HS-27A (cell line): Measurements from ENCODE around the gene DNAJB6.
"Not testable (repeated sequence)": the region's sequence is repeated elsewhere in the genome, so short reads cannot be mapped to it uniquely, and the experiment has no call there.

Experiments
- DNase-seq: peaks from one replicate; pipeline ENCODE4 v3.0.0-alpha.2; 2012; ENCODE audit warnings: low read depth, missing footprints

The DNAJB6 gene

DNA sequence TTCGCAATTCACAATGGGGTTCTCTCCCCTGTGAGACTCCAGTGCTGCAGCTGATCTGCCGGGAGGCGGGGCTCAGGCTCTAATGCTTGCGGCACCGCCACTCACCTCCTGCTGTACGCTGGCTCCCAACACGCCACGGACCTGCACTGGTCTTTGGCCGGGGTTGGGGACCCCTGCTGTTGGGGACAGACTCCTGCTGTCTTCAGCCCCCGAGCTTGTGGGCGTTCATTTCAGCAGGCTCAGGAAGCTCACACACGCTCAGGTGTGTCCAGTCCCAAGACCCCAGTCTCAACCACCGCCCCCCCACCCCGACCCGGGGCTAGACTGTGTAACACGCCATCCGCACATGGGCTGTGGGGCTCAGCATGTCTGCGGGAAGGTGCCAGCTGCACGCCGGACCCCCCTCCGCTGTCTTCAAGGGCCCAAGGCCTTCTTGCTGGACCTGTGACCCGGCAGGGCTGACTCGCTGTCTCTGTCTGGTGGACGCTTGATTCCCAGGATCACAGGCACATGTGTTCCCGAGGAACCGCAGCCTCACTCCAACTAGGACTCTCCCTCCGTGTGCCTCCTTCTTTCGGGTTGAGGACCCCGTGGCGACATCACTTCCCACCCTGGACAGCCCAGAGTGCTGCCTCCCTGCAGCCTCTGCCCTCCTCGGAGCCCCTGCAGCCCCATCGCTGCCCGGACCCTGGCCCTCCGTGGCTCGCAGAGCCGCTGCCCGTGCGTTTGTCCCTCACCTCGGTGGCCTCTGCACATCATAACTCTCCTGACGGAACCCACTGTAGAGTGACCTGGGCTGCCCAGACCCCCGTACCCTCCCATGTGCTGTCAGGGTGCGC, 106.4 kb downstream of the DNAJB6 start:
- no peak for DNase-seq

DNA sequence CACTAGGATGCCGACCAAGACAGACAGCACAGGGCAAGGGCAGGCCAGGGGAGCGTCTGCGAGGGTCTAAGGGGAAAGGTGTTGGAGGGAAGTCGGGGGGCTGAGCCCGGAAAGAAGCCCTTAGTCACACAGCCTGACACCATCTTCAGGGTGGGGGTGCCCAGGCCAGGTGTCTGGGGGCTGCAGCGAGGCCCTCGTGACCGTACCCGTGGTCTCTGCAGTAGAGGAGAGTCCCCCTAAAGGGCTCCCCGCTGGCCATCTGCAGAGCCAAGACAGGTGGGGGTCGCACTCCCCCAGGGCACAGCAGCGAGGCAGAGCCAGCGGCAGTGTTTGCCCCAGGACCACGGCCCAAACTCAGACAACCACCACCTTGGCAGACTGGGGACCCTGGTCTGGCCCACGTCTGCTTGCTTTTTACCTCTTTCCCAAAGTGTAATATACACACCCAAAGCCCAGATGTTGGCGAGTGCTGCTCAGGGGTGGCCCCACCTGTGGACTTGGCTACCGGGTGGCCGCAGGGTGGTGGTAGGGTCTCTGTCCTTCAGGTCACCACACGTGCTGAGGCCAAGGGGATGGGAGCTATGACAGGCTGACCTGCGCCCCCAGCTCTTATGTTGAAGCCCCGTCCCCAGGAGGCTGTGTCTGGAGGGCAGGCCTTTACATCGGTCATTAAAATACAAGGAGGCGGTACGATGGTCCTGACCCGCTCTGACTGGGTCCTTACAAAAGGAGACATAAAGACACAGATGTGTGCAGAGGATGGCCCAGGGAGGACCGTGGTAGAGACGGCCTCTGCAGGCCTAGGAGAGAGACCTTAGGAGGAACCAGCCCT, 107.4 kb downstream of the DNAJB6 start:
- DNase-seq = no peak

DNA sequence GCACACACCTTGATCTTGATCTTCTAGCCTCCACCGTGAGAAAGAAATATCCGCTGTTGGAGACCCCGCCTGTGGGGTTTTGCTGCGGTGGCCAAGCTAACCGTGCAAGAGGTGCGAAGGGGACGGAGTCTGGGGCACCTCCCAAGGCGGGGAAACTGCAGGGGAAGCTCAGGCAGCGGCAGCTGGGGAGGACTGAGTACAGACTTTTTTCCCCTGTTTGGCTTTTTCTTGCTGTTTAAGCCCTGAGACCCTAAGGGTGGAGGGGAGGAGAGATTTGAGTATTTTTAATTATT, 108.0 kb downstream of the DNAJB6 start:
- DNase-seq = no peak

DNA sequence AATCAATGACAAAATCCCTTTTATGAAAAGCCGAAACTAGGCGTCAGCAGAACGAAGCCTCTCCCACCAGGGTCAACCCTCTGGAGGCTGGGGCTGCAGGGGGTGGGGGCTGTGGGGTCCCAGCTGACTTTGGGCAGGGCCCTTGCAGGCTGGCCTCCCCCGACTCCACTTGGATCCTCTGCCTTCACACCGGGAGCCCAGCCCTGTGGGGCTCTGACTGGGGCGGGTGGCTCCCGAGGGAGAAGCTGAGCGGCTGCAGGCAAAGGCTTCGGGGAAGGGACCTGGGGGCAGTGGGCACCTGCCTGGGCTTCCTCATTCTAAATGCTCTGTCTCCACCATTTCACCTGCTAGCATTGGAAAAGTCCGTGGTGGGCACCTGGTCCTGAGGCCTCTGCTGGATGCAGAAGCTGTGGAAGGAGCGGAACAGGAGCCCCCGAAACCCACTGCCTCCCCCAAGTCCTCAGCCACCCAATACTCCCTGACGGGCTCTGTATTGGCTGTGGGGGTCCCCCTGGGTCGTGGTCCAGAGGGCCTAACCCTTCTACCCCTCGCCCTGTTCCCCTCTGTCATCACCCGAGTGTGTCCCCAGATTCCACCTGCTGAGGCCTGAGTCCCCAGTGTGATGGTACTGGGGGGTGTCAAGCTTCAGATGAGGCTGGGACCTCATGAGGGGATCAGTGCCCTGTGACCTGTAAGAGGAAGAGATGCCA, 108.6 kb downstream of the DNAJB6 start:
- no peak for DNase-seq

- no peak for DNase-seq
Measured at GRCh38 chr7:157445956-157446295, 109.1 kb downstream of the DNAJB6 start.

DNA sequence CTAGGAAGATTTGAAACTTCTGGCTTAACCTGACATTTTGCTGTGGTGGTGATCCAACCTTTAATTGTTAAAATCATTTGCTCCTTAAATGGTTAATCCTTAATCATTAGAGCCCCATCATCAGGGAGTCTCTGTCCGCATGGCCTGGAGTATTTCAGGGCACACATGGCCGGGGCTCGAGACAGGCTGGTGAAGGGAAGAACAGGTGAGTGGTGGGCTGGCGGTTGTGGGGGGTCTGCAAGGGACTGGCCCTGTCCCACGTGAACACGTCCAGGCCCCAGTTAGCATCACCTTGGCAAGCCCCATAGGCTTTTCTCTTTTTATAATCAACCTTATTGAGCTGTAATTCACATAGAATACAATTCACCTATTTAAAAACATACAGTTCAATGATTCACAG, 109.5 kb downstream of the DNAJB6 start:
- no peak for DNase-seq

DNA sequence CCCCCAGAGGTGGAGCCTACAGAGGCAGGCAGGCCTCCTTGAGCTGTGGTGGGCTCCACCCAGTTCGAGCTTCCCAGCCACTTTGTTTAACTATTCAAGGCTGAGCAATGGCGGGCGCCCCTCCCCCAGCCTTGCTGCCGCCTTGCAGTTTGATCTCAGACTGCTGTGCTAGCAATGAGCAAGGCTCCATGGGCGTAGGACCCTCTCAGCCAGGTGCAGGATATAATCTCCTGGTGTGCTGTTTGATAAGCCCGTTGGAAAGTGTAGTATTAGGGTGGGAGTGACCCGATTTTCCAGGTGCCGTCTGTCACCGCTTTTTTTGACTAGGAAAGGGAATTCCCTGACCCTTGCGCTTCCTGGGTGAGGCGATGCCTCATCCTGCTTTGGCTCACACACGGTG, 117.2 kb downstream of the DNAJB6 start:
- not testable (repeated sequence) for DNase-seq

GRCh38 chr7:157457355-157458253, 120.8 kb downstream of the DNAJB6 start:
- no peak for DNase-seq

GRCh38 chr7:157458254-157458633, 121.4 kb downstream of the DNAJB6 start:
- no peak for DNase-seq

DNA sequence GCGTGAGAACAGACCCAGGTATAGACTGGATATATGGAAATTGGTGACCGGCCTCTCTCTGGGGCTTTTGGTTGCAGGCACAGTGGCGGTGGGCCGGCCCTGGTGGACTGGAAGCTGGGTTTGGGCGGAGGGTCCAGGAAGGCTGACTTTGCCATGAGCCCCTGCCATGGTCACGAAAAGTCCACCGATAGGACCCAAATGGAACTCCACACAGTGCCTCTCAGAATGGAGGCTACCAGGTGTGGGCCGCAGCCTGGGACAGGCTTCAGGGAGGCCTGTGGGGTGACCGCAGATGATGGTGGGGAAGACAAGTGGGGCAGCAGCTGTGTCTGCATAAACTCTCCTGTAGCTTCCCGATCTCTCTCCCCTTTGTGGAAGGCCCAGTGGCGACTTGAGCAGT, 123.2 kb downstream of the DNAJB6 start:
- no peak for DNase-seq

GRCh38 chr7:157460721-157461120, 123.9 kb downstream of the DNAJB6 start:
- no peak for DNase-seq

- DNase-seq = no peak
Measured at GRCh38 chr7:157461573-157462418, 125.0 kb downstream of the DNAJB6 start.

DNA sequence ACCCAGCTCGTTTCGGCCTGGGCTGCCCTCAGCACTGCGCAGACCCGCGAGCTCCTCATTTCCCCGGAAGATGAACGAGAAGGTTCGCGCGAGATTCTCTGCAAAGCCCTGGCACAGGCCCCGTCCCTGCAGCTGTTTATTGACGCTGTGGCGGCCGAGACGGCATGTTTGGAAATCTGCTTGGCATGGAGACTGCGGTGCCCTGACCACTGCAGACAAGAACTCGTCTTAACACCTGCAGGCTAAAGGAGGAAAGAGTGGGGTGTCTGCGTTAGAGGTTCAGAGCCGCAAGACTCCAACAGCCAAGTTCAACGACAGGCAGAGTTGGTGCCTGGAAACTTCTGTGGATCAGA, 125.6 kb downstream of the DNAJB6 start:
- no peak for DNase-seq

- DNase-seq = no peak
Measured at GRCh38 chr7:157462840-157463239, 126.0 kb downstream of the DNAJB6 start.

- no peak for DNase-seq
Measured at GRCh38 chr7:157463245-157463644, 126.4 kb downstream of the DNAJB6 start.

GRCh38 chr7:157464111-157464970, 127.5 kb downstream of the DNAJB6 start:
- DNase-seq = no peak

GRCh38 chr7:157464971-157465886, 128.4 kb downstream of the DNAJB6 start:
- no peak for DNase-seq

DNA sequence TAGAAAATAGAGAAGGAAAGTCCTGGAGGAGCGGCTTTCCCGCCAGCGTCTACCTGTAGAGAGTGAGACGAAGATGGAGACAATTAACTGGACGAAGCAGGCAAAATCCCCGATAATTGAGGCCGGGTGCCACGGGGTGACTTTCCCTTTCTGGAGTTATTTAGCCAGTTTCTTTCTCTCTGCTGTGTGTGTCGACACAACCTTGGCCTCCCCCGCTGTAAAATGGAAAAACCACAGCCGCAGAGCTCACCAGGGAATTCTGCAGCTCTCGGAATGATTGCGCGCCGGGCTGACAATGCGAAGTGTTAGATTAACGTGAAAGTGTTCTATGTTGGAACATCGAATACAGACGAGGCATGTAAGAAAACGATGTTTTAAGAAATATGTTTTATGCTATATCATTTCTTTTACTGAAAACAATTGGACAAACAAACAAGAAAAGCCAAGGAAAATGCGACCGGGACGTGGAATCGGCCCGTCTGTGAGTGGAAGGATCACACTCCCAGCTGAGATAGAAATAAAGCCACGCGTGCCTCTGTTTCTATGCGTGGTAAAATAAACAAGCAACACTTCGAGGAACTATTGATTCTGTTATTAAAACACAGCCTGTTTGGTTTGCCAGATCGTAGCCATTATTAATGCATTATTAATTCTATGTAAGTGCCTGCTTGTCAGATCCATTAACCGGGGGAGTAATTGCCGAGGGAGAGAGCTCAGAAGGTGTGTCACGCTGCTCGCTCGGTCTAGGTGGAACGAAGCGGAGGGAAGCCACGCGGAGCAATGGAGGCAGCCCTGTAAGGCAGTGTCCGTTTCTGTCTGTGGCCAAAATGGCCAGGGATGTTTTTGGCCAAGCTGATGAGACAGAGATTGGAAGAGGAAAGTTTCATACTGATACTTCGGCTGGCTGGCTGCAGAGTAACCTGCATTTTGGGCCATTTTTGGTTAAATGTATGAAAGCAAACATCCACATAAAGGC, 129.4 kb downstream of the DNAJB6 start:
- no peak for DNase-seq
